Endothelial cell of umbilical vein (primary cell): ENCODE data around the gene BCAS3. TPM values are rescaled to one million over a fixed set of nuclear protein-coding genes. Genes with fewer than 3 reads are reported as not detected.

ENCODE experiments used
- BruUV-seq: library from RNA; stranded (reverse); fragments of 400-500 nt; replicated peaks from 2 replicates; lab custom pipeline; 2021; lab: Mats Ljungman, UMichigan
- CTCF ChIA-PET: fragments of 300-600, 350-600 bp; sonication (Branson Sonifier 250); formaldehyde crosslinking; loops from one replicate; lab custom pipeline; 2021; ENCODE audit warnings: antibody characterized with exemption, inconsistent platforms; lab: Charles Lee
- POLR2A ChIA-PET: fragments of 300-600, 350-600 bp; sonication (Branson Sonifier 250); formaldehyde crosslinking; loops from one replicate; lab custom pipeline; 2021; ENCODE audit warnings: antibody characterized with exemption, inconsistent platforms; lab: Charles Lee
- DNase-seq: peaks from one replicate; pipeline ENCODE4 v3.0.0-alpha.2; 2011; ENCODE audit warnings: low read depth, low spot score
- FAIRE-seq: peaks from 2 replicates; lab custom pipeline; 2011; peaks lifted over from hg19 to GRCh38; lab: Jason Lieb, UNC
- H2AFZ ChIP-seq: 2 replicates; pipeline ENCODE4 v1.6.0; 2012; ENCODE audit warnings: low read depth, low read length, control low read depth, inconsistent platforms
- H3K27ac ChIP-seq: 2 replicates; pipeline ENCODE4 v1.5.1; 2011; ENCODE audit warnings: low read depth, mild to moderate bottlenecking, control low read depth, low read length, moderate library complexity; ENCODE audit not compliant: insufficient read depth
- H3K27me3 ChIP-seq, 2 experiments: 2 replicates each; pipeline versions ENCODE4 v1.6.0 to v1.6.1; 2011; ENCODE audit warnings: low read length in 2 of 2, mixed read lengths in 1 of 2; ENCODE audit not compliant: control insufficient read depth in 2 of 2, insufficient read depth in 2 of 2
- H3K36me3 ChIP-seq, 2 experiments: 2 replicates in 1 of 2; 3 replicates in 1 of 2; pipeline ENCODE4 v1.5.1; 2011; ENCODE audit warnings: low read length in 2 of 2, mild to moderate bottlenecking in 1 of 2, moderate library complexity in 1 of 2; ENCODE audit not compliant: control insufficient read depth in 2 of 2, insufficient read depth in 2 of 2; ENCODE audit errors: extremely low read depth in 1 of 2
- H3K4me1 ChIP-seq: 3 replicates; pipeline ENCODE4 v1.5.1; 2011; ENCODE audit warnings: mild to moderate bottlenecking, low read length; ENCODE audit not compliant: control insufficient read depth, insufficient read depth; ENCODE audit errors: extremely low read depth
- H3K4me2 ChIP-seq: 2 replicates; pipeline ENCODE4 v1.6.1; 2011; ENCODE audit warnings: low read length, control low read depth, mixed read lengths; ENCODE audit not compliant: insufficient read depth
- H3K4me3 ChIP-seq, 3 experiments: fragments of 200-600 bp in 1 of 3; sonication (generic), shearing (Covaris generic) in 1 of 3; replicated peaks in 1 of 3; 2 replicates each; pipeline ENCODE4 v1.5.1; 2011 to 2016; ENCODE audit warnings: control low read depth in 3 of 3, low read length in 3 of 3, mild to moderate bottlenecking in 2 of 3, inconsistent platforms in 1 of 3, low read depth in 1 of 3, moderate library complexity in 1 of 3; ENCODE audit not compliant: insufficient read depth in 1 of 3
- H3K79me2 ChIP-seq: 2 replicates; pipeline ENCODE4 v1.6.0; 2012; ENCODE audit warnings: low read length, inconsistent platforms; ENCODE audit not compliant: control insufficient read depth, insufficient read depth
- H3K9ac ChIP-seq: replicated peaks from 2 replicates; pipeline ENCODE3; 2011; ENCODE audit warnings: low read length, control low read depth; ENCODE audit not compliant: insufficient read depth; ENCODE audit errors: extremely low read depth
- H3K9me1 ChIP-seq: replicated peaks from 3 replicates; pipeline ENCODE4 v1.6.0; 2011; ENCODE audit warnings: mild to moderate bottlenecking, low read length; ENCODE audit not compliant: control insufficient read depth, insufficient read depth; ENCODE audit errors: extremely low read depth
- H3K9me3 ChIP-seq: replicated peaks from 2 replicates; pipeline ENCODE4 v1.5.1; 2012; ENCODE audit warnings: low read length, inconsistent platforms; ENCODE audit not compliant: control insufficient read depth, insufficient read depth
- H4K20me1 ChIP-seq: replicated peaks from 2 replicates; pipeline ENCODE3; 2011; ENCODE audit warnings: mild to moderate bottlenecking, low read length; ENCODE audit not compliant: control insufficient read depth, insufficient read depth; ENCODE audit errors: extremely low read depth
- CTCF ChIP-seq, 2 donors: IDR thresholded peaks; 1 replicate in 1 of 2; 2 replicates in 1 of 2; pipeline ENCODE4 v1.5.1; 2011; ENCODE audit warnings: low read length in 2 of 2, mild to moderate bottlenecking in 2 of 2, moderate library complexity in 2 of 2, control low read depth in 1 of 2, inconsistent platforms in 1 of 2, low read depth in 1 of 2; ENCODE audit not compliant: insufficient read depth in 1 of 2; ENCODE audit errors: extremely low read depth in 1 of 2
- EZH2 ChIP-seq: IDR thresholded peaks from 2 replicates; pipeline ENCODE4 v1.6.1; 2012; ENCODE audit warnings: borderline replicate concordance, low read depth, mild to moderate bottlenecking, moderate library complexity, low read length, inconsistent platforms; ENCODE audit not compliant: severe bottlenecking
- FOS ChIP-seq: IDR thresholded peaks from 2 replicates; pipeline ENCODE4 v1.6.1; 2011; ENCODE audit warnings: mild to moderate bottlenecking, low read length, moderate library complexity, borderline replicate concordance; ENCODE audit not compliant: insufficient read depth
- GATA2 ChIP-seq: IDR thresholded peaks from 2 replicates; pipeline ENCODE4 v1.7.0; 2011; ENCODE audit warnings: low read depth, mild to moderate bottlenecking, moderate library complexity, mixed read lengths, low read length; ENCODE audit not compliant: insufficient read length, insufficient read depth
- JUN ChIP-seq: IDR thresholded peaks from 2 replicates; pipeline ENCODE4 v1.6.1; 2011; ENCODE audit warnings: borderline replicate concordance, low read depth; ENCODE audit not compliant: insufficient read length, insufficient read depth
- MAX ChIP-seq: IDR thresholded peaks from 2 replicates; pipeline ENCODE4 v1.6.1; 2011; ENCODE audit not compliant: insufficient read depth, insufficient read length
- POLR2AphosphoS5 ChIP-seq: IDR thresholded peaks from 2 replicates; pipeline ENCODE4 v1.6.1; 2012; ENCODE audit warnings: low read depth, mild to moderate bottlenecking, control low read depth, low read length, moderate library complexity; ENCODE audit not compliant: insufficient read depth
- dilution Hi-C: fragments of 300-500 bp; cut with MboI; formaldehyde crosslinking; loops from one replicate; pipeline ENCODE4 v1.15.0; 2019; ENCODE audit warnings: low sequenced_read_pairs; ENCODE audit not compliant: extremely low pct_ligation_motif_present
- intact Hi-C: fragments of 100-400 bp; cut with micrococcal nuclease; formaldehyde crosslinking; loops from one replicate; pipeline ENCODE4 v1.10.0; 2022
- polyA plus RNA-seq, 4 experiments: library from polyadenylated mRNA; depleted of rRNA in 3 of 4; stranded (reverse) in 3 of 4; unstranded in 1 of 4; fragments of >200 nt; gene quantifications; 2 replicates each; pipeline versions ENCODE4 v1.2.1 to v1.2.3, GENCODE V29; 2011 to 2012; ENCODE audit warnings: missing spikeins in 1 of 4
- total RNA-seq: library from RNA; stranded (reverse); gene quantifications from 2 replicates; pipeline ENCODE4 v1.2.3, GENCODE V29; 2021

Gene BCAS3
- total and polyA plus RNA-seq, 2 donors (not counting 3 experiments of a cell fraction or from before 2014, with no cell fraction given): 8.2 to 16.0 TPM

- Histone ChIP-seq H3K4me1 (no peaks in the 10 kb centered on the region), H3K9me1 (no peaks in the 10 kb centered on the region), H3K4me3 (no peak overlapping the region), H4K20me1 (no peaks in the 10 kb centered on the region), H3K79me2 (no peaks in the 10 kb centered on the region), H3K9me3 (no peaks in the 10 kb centered on the region), H2AFZ (no peak overlapping the region), H3K27me3 (peaks cover 0 to 2% of the 10 kb centered on the region in 2 experiments), H3K27ac (no peak overlapping the region), H3K9ac (no peak overlapping the region), H3K4me2 (no peak overlapping the region), H3K36me3 (no peaks in the 10 kb centered on the region)
- BruUV-seq: no TSS peak
- DNase-seq (no peak), FAIRE-seq (no peak)
- CTCF ChIA-PET: interaction anchor here (1.0 kb wide), 1 partner anchor 66 kb away, joined by 3 read pairs; no protein-coding TSS in a partner anchor
- intact Hi-C loops (no loop called here), dilution Hi-C loops (no loop called here)
- TF ChIP-seq MAX: no peak
- no peak for TF ChIP-seq EZH2
- no peak for TF ChIP-seq FOS
- TF ChIP-seq GATA2: no peak
- no peak for TF ChIP-seq JUN
- no peak for TF ChIP-seq POLR2AphosphoS5
- no peak for TF ChIP-seq CTCF (IDR thresholded peaks at IDR 0.05; ENCODE audit: extremely low read depth in 1 of 2, insufficient read depth in 1 of 2, low read depth in 1 of 2, low read length in 2 of 2)
- POLR2A ChIA-PET: no interaction called here
These were observed 625.5 kb downstream of the BCAS3 start for GRCh38 chr17:61302953-61303816.
